Measurements from ENCODE around the gene ZBTB40. TPM values are rescaled to one million over a fixed set of nuclear protein-coding genes. Genes with fewer than 3 reads are reported as not detected.
A peak's percentile ranks its signal among the peaks of the same experiment; 100 is the strongest.

Gene ZBTB40
- total and polyA plus RNA-seq, 9 of the 15 experiments (the other 6 are each of a cell fraction or from before 2014, with no cell fraction given) = 2.6 to 26.0 (median 18.8) TPM

GRCh38 chr1:22543679-22544078, 92.0 kb downstream of the ZBTB40 start (continued):
- TF ChIP-seq USF1 (CRISPR knock-in tag; IDR thresholded peaks at IDR 0.05) = peak; percentile 64
- TF ChIP-seq TSC22D4 (tag; IDR thresholded peaks at IDR 0.05) = no peak
- no peak for TF ChIP-seq CHD1 (IDR thresholded peaks at IDR 0.05; ENCODE audit: low read length)
- peak in 1 of 2 experiments; percentile 33; a peak in 1 of 4 replicates for TF ChIP-seq KDM1A (IDR thresholded peaks at IDR 0.05)
- TF ChIP-seq, protein P1, sequence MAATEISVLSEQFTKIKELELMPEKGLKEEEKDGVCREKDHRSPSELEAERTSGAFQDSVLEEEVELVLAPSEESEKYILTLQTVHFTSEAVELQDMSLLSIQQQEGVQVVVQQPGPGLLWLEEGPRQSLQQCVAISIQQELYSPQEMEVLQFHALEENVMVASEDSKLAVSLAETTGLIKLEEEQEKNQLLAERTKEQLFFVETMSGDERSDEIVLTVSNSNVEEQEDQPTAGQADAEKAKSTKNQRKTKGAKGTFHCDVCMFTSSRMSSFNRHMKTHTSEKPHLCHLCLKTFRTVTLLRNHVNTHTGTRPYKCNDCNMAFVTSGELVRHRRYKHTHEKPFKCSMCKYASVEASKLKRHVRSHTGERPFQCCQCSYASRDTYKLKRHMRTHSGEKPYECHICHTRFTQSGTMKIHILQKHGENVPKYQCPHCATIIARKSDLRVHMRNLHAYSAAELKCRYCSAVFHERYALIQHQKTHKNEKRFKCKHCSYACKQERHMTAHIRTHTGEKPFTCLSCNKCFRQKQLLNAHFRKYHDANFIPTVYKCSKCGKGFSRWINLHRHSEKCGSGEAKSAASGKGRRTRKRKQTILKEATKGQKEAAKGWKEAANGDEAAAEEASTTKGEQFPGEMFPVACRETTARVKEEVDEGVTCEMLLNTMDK (IDR thresholded peaks at IDR 0.05; ENCODE audit: borderline replicate concordance, insufficient read depth, low read depth, low read length, poor library complexity, severe bottlenecking) = no peak
- TF ChIP-seq GATAD2A (IDR thresholded peaks at IDR 0.05) = no peak
- TF ChIP-seq TAF1 (IDR thresholded peaks at IDR 0.05; ENCODE audit: control insufficient read depth, extremely low read depth, insufficient read depth, low read length, severe bottlenecking) = no peak
- TF ChIP-seq CTBP1 (IDR thresholded peaks at IDR 0.05; ENCODE audit: borderline replicate concordance) = 0 out of 2 replicates have a peak, but pooled peaks have one; percentile 14
- peak; percentile 98 for TF ChIP-seq ZFP36 (IDR thresholded peaks at IDR 0.05; ENCODE audit: low read depth, low read length, partially characterized antibody)
- TF ChIP-seq ZNF717 (CRISPR knock-in tag; IDR thresholded peaks at IDR 0.05) = no peak
- TF ChIP-seq POLR2G (IDR thresholded peaks at IDR 0.05; ENCODE audit: low read depth, low read length) = no peak
- TF ChIP-seq MAX (CRISPR knock-in tag; IDR thresholded peaks at IDR 0.05) = peak; percentile 62
- TF ChIP-seq SREBF1 (IDR thresholded peaks at IDR 0.05; ENCODE audit: borderline replicate concordance, low read depth, low read length) = no peak
- TF ChIP-seq, protein P2, sequence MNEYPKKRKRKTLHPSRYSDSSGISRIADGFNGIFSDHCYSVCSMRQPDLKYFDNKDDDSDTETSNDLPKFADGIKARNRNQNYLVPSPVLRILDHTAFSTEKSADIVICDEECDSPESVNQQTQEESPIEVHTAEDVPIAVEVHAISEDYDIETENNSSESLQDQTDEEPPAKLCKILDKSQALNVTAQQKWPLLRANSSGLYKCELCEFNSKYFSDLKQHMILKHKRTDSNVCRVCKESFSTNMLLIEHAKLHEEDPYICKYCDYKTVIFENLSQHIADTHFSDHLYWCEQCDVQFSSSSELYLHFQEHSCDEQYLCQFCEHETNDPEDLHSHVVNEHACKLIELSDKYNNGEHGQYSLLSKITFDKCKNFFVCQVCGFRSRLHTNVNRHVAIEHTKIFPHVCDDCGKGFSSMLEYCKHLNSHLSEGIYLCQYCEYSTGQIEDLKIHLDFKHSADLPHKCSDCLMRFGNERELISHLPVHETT (CRISPR knock-in tag; conservative IDR thresholded peaks at IDR 0.05 in 1 of 2, IDR thresholded peaks at IDR 0.05 in 1 of 2) = no peak
- no peak for TF ChIP-seq ZFX (CRISPR knock-in tag; IDR thresholded peaks at IDR 0.05)
- TF ChIP-seq HCFC1 (IDR thresholded peaks at IDR 0.05; ENCODE audit: low read depth, low read length) = no peak
- TF ChIP-seq EP400 (IDR thresholded peaks at IDR 0.05) = no peak
- no peak for TF ChIP-seq PHB2 (IDR thresholded peaks at IDR 0.05; ENCODE audit: low read depth)
- TF ChIP-seq, protein P3, sequence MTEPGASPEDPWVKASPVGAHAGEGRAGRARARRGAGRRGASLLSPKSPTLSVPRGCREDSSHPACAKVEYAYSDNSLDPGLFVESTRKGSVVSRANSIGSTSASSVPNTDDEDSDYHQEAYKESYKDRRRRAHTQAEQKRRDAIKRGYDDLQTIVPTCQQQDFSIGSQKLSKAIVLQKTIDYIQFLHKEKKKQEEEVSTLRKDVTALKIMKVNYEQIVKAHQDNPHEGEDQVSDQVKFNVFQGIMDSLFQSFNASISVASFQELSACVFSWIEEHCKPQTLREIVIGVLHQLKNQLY (CRISPR knock-in tag; conservative IDR thresholded peaks at IDR 0.05) = no peak
- no peak for TF ChIP-seq NFYB (IDR thresholded peaks at IDR 0.05; ENCODE audit: extremely low read depth, insufficient read length)
- TF ChIP-seq CREB3 (tag; conservative IDR thresholded peaks at IDR 0.05; ENCODE audit: low read depth) = no peak
- TF ChIP-seq MEF2D (tag; conservative IDR thresholded peaks at IDR 0.05; ENCODE audit: low read depth) = no peak

Measured in K562 (cell line).